Right ventricle myocardium superior (tissue), 1 donor: ENCODE measurements around the gene SLCO1C1. TPM values are rescaled to one million over a fixed set of nuclear protein-coding genes. Genes with fewer than 3 reads are reported as not detected.

Experiments
- ATAC-seq: fragments of 200-7000 bp; cut with Tn5 transposase; one replicate; pipeline ENCODE4 v1.9.1; 2020; ENCODE audit warnings: mild to moderate bottlenecking; ENCODE audit not compliant: poor library complexity
- DNase-seq: peaks from one replicate; pipeline ENCODE4 v3.0.0-alpha.2; 2020
- intact Hi-C: fragments of 100-400 bp; cut with DNase I; formaldehyde crosslinking; loops from one replicate; pipeline ENCODE4 v1.11.2; 2022
- long read RNA-seq: library from polyadenylated mRNA; unstranded; transcript quantifications from one replicate; pipeline ENCODE4 v2.0.0, GENCODE V29; 2021
- total RNA-seq: library from RNA; stranded (reverse); fragmentation: NEBNext Ultra II Directional; extraction: Animal tissue kit (Norgen Biotek cat#: 25700); gene quantifications from one replicate; pipeline ENCODE4 v1.2.1, GENCODE V29; 2021
- donor health status: DM: no; HTN: yes; CAD: no; lungs with severe emphysema.

SLCO1C1 gene
- total RNA-seq: 0.94 TPM
- long read RNA-seq, partial matches to known transcripts: 0 of 3 reads
- long read RNA-seq, other reads (novel, unspliced or antisense): 1 of 3 reads

GRCh38 chr12:20695232-20695631 is at the start of gene SLCO1C1:
TSS of gene SLCO1C1 (plus strand) at chr12:20695332. CDS start at chr12:20699577, 4,245 bp downstream.
- DNase-seq (peak; percentile 29), ATAC-seq (peak; percentile 29)
- intact Hi-C loops: no loop called here

GRCh38 chr12:20646239-20646827 is 48.8 kb upstream of the SLCO1C1 start:
- intact Hi-C loops: no loop called here
- ATAC-seq (peak; percentile 14), DNase-seq (no peak)

- no peak for DNase-seq
- peak; percentile 31 for ATAC-seq
- intact Hi-C loops: no loop called here
These were observed 41.3 kb upstream of the SLCO1C1 start for GRCh38 chr12:20653871-20654270.

- ATAC-seq: no peak
These were observed 38.5 kb upstream of the SLCO1C1 start for GRCh38 chr12:20656600-20656999.

GRCh38 chr12:20657496-20657895 is 37.6 kb upstream of the SLCO1C1 start:
- DNase-seq (no peak), ATAC-seq (no peak)
- intact Hi-C loops: no loop called here

More at GRCh38 chr12:20656600-20656999, 38.5 kb upstream of the SLCO1C1 start:
- no peak for DNase-seq
- intact Hi-C loops: no loop called here

- ATAC-seq: no peak
- no peak for DNase-seq
- intact Hi-C loops: no loop called here
These were observed 13.8 kb upstream of the SLCO1C1 start for GRCh38 chr12:20681334-20681733.

GRCh38 chr12:20696181-20696905 is 1.2 kb downstream of the SLCO1C1 start:
- intact Hi-C loops: no loop called here
- peak; percentile 67 for DNase-seq
- ATAC-seq: peak; percentile 77

GRCh38 chr12:20701106-20701505 is 6.0 kb downstream of the SLCO1C1 start:
- DNase-seq (no peak), ATAC-seq (no peak)
- intact Hi-C loops: no loop called here

- ATAC-seq (no peak), DNase-seq (no peak)
- intact Hi-C loops: no loop called here
These were observed 9.7 kb downstream of the SLCO1C1 start for GRCh38 chr12:20704860-20705259.

- DNase-seq: no peak
- ATAC-seq: no peak
- intact Hi-C loops: no loop called here
These were observed 16.7 kb downstream of the SLCO1C1 start for GRCh38 chr12:20711846-20712245.

GRCh38 chr12:20716037-20716436 is 20.9 kb downstream of the SLCO1C1 start:
- intact Hi-C loops: no loop called here
- ATAC-seq: no peak
- no peak for DNase-seq

GRCh38 chr12:20716985-20717384 is 21.9 kb downstream of the SLCO1C1 start:
- DNase-seq (no peak), ATAC-seq (no peak)
- intact Hi-C loops: no loop called here

- no peak for DNase-seq
- ATAC-seq: no peak
- intact Hi-C loops: no loop called here
These were observed 23.2 kb downstream of the SLCO1C1 start for GRCh38 chr12:20718294-20718693.

GRCh38 chr12:20722142-20722541 is 27.0 kb downstream of the SLCO1C1 start:
- no peak for DNase-seq
- intact Hi-C loops: no loop called here
- no peak for ATAC-seq

GRCh38 chr12:20731274-20731673 is 36.1 kb downstream of the SLCO1C1 start:
- ATAC-seq (no peak), DNase-seq (no peak)
- intact Hi-C loops: no loop called here

GRCh38 chr12:20740972-20741371 is 45.8 kb downstream of the SLCO1C1 start:
- ATAC-seq (no peak), DNase-seq (no peak)
- intact Hi-C loops: no loop called here

- intact Hi-C loops: no loop called here
- DNase-seq: no peak
- ATAC-seq: no peak
These were observed 53.1 kb downstream of the SLCO1C1 start for GRCh38 chr12:20748198-20748597.

GRCh38 chr12:20751046-20751445 is 55.9 kb downstream of the SLCO1C1 start:
- DNase-seq: no peak
- no peak for ATAC-seq
- intact Hi-C loops: no loop called here

- DNase-seq: no peak
- intact Hi-C loops: no loop called here
- ATAC-seq: no peak
These were observed 82.3 kb downstream of the SLCO1C1 start for GRCh38 chr12:20777420-20777819.

GRCh38 chr12:20778969-20779368 is 83.8 kb downstream of the SLCO1C1 start:
- intact Hi-C loops: no loop called here
- no peak for ATAC-seq
- DNase-seq: no peak
